Left ventricle myocardium inferior (tissue), 1 donor: Measurements from ENCODE around the gene RCBTB2. TPM values are rescaled to one million over a fixed set of nuclear protein-coding genes. Genes with fewer than 3 reads are reported as not detected.

ENCODE experiments used
- DNase-seq: peaks from one replicate; pipeline ENCODE4 v3.0.0-alpha.2; 2020
- H3K27ac ChIP-seq: fragments of 200-600 bp; replicated peaks from 2 replicates; pipeline ENCODE4 v1.8.0; 2021
- H3K27me3 ChIP-seq: fragments of 200-600 bp; 2 replicates; pipeline ENCODE4 v1.8.0; 2021; ENCODE audit warnings: low read depth
- H3K36me3 ChIP-seq: fragments of 200-600 bp; 2 replicates; pipeline ENCODE4 v1.8.0; 2021
- H3K4me1 ChIP-seq: fragments of 200-600 bp; 2 replicates; pipeline ENCODE4 v1.8.0; 2021
- H3K4me3 ChIP-seq: fragments of 200-600 bp; 2 replicates; pipeline ENCODE4 v1.8.0; 2021; ENCODE audit warnings: mild to moderate bottlenecking, moderate library complexity
- H3K9me3 ChIP-seq: fragments of 200-600 bp; replicated peaks from 2 replicates; pipeline ENCODE4 v1.8.0; 2021
- intact Hi-C: fragments of 100-400 bp; cut with micrococcal nuclease; formaldehyde crosslinking; loops from one replicate; pipeline ENCODE4 v1.11.0; 2022
- total RNA-seq: library from RNA; stranded (reverse); fragmentation: NEBNext Ultra II Directional; extraction: Animal tissue kit (Norgen Biotek cat#: 25700); gene quantifications from one replicate; pipeline ENCODE4 v1.2.1, GENCODE V29; 2021
- TF ChIP-seq, protein P1 (sequence below): fragments of 200-600 bp; IDR thresholded peaks from 2 replicates; pipeline ENCODE4 v1.8.0; 2021; ENCODE audit warnings: antibody characterized with exemption, mild to moderate bottlenecking, borderline replicate concordance
- donor health status: DM: no; HTN: yes; CAD: no; lungs with severe emphysema.

RCBTB2 gene
- total RNA-seq, 1 donor from 2014 or later, result 14.8 TPM

DNA sequence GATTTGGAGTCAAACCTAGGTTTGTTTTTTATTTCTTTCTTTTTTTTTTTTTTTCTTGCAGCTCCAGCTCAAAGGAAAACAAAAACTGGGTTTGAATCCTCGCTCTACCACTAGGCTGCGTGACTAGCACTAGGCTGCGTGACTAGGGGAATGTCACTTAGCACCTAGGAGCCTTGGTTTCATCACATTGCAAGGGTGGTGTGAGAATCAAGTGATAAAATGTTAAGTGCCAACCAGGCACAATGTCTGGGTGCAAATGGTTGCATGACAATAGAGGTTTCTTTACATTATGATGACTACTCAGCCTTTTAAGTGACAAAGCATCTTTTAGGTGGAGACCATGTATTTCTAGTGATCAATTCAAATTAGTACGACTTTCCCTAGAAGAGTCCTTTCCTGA is 27.9 kb downstream of the RCBTB2 start:
- Histone ChIP-seq H3K27me3 (no peaks in the 10 kb centered on the region), H3K4me3 (no peak overlapping the region), H3K9me3 (no peaks in the 10 kb centered on the region), H3K27ac (peak overlapping the region; percentile 83), H3K36me3 (peaks cover 17% of the 10 kb centered on the region), H3K4me1 (peaks cover 34% of the 10 kb centered on the region)
- intact Hi-C loops, result loop anchor here (10.0 kb wide), 1 partner anchor 70 kb away; no protein-coding TSS in a partner anchor
- TF ChIP-seq, protein P1, sequence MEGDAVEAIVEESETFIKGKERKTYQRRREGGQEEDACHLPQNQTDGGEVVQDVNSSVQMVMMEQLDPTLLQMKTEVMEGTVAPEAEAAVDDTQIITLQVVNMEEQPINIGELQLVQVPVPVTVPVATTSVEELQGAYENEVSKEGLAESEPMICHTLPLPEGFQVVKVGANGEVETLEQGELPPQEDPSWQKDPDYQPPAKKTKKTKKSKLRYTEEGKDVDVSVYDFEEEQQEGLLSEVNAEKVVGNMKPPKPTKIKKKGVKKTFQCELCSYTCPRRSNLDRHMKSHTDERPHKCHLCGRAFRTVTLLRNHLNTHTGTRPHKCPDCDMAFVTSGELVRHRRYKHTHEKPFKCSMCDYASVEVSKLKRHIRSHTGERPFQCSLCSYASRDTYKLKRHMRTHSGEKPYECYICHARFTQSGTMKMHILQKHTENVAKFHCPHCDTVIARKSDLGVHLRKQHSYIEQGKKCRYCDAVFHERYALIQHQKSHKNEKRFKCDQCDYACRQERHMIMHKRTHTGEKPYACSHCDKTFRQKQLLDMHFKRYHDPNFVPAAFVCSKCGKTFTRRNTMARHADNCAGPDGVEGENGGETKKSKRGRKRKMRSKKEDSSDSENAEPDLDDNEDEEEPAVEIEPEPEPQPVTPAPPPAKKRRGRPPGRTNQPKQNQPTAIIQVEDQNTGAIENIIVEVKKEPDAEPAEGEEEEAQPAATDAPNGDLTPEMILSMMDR, result no peak
- DNase-seq, result no peak

DNA sequence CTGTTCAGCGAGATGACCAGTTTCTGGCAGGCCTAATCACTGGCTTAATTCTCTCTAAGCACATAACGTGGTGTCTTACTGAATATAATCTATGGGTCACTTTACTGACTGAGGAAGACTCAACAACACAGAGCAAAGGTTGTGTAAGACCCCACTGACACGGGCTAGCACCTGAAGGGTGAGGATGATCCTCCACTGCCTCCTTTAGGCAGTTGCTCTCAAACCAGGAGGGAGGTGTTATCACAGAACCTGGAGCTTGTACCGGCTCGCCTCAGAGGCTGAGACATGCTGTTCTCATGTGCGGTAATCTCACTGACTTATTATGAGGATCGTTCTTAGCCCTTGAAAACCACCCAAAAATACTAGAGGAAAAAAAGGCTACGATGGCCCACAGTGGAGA is 28.3 kb downstream of the RCBTB2 start:
- TF ChIP-seq, protein P1, result no peak
- peaks cover 30% of the 10 kb centered on the region for H3K4me1 ChIP-seq
- intact Hi-C loops, result loop anchor here (10.0 kb wide), 1 partner anchor 70 kb away; no protein-coding TSS in a partner anchor

DNA sequence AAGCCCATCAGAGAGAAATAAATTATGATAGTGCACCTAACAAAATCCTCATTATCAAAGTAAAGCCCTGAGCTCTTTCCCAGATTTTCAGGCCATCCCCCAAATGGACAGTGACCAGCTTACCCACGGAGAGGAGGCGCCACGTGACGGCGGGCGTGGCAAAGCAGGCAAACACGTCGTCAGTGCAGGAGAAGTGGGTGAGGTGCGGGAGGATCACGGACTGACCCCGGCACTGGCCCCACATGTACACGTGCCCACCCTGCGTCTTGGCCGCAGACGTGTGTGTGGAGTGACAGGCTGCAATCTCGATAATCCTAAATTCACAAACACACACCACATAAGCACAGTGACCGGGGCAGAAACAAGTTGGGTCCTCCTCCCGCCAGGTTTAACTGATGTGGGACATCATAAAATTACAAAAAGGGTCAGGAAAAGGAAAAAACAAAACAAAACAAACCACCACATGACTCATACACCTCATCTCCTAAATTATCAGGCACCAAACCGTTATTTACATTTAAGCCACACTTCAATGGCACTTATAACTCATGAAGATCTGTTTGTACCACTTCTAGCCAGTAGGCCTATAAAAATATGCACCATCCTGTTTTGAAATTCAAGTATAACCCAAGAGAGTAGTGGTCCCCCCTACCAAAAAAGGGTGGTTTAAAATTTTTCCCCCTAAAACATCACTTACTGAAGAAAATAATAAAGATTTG is 30.1 kb downstream of the RCBTB2 start:
- DNase-seq, result no peak
- peaks cover 18% of the 10 kb centered on the region for H3K36me3 ChIP-seq
- no peaks in the 10 kb centered on the region for H3K9me3 ChIP-seq
- peaks cover 24% of the 10 kb centered on the region for H3K4me1 ChIP-seq
- H3K4me3 ChIP-seq, result no peak overlapping the region
- no peaks in the 10 kb centered on the region for H3K27me3 ChIP-seq
- H3K27ac ChIP-seq, result no peak overlapping the region
- TF ChIP-seq, protein P1, result no peak
- intact Hi-C loops, result loop anchor here (10.0 kb wide), 1 partner anchor 72 kb away; no protein-coding TSS in a partner anchor

More for the DNA sequence above, 28.3 kb downstream of the RCBTB2 start:
- Histone ChIP-seq H3K27me3 (no peaks in the 10 kb centered on the region), H3K27ac (peak overlapping the region; percentile 83), H3K4me3 (no peak overlapping the region), H3K9me3 (no peaks in the 10 kb centered on the region), H3K36me3 (peaks cover 18% of the 10 kb centered on the region)
- no peak for DNase-seq

DNA sequence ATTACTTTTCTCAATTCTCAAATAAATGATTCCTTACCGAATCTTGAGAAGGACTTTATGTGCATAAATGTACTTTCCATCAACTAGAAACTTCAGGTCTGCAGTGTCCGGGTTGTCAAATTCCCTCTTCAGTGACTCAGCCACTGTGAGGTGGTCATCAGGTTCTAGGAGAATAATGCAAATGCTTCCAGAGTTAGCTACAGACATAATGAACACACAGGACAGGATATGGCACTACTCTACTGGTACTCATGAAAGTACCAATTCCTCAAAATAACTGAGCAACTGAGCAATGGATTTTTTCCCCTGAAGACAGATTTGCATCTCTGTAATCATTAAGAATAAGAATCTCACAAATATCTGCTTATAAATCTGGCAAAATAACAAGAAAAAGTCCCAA is 31.2 kb downstream of the RCBTB2 start:
- Histone ChIP-seq H3K9me3 (no peaks in the 10 kb centered on the region), H3K27me3 (no peaks in the 10 kb centered on the region), H3K36me3 (peaks cover 18% of the 10 kb centered on the region), H3K4me3 (no peak overlapping the region), H3K4me1 (peaks cover 15% of the 10 kb centered on the region), H3K27ac (no peak overlapping the region)
- no peak for DNase-seq
- TF ChIP-seq, protein P1, result no peak
- intact Hi-C loops, result loop anchor here (10.0 kb wide), 1 partner anchor 73 kb away; no protein-coding TSS in a partner anchor

DNA sequence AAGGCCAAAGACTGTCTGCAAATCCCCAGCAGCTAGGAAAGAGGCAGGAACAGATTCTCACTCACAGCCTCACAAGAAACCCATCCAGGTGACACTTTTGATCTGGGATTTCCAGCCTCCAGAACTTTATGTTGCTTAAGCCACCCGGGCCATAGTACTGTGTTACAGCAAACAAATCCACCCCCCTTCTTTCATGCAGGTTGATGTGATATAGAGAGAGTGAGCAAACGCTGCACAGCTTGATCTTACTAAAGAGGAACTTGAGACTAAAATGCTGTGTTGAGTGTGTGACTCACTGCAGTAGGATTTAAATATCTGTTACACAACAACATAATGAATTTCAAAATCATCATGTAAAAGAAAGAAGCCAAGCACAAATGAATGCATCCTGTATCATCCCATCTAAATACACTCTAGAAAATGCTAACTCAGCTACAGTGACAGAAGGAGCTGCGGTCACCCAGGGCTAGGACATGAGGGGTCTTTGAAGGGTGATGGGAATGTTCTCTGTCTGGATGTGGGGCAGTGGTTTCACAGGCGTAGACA is 32.2 kb downstream of the RCBTB2 start:
- Histone ChIP-seq H3K4me1 (peaks cover 14% of the 10 kb centered on the region), H3K27me3 (no peaks in the 10 kb centered on the region), H3K9me3 (no peaks in the 10 kb centered on the region), H3K27ac (peak overlapping the region; percentile 8), H3K4me3 (no peak overlapping the region), H3K36me3 (peaks cover 24% of the 10 kb centered on the region)
- no peak for DNase-seq
- intact Hi-C loops, result loop anchor here (10.0 kb wide), 1 partner anchor 74 kb away; no protein-coding TSS in a partner anchor
- TF ChIP-seq, protein P1, result no peak
